Measurements from ENCODE around the gene TEK.

Gene TEK

DNA sequence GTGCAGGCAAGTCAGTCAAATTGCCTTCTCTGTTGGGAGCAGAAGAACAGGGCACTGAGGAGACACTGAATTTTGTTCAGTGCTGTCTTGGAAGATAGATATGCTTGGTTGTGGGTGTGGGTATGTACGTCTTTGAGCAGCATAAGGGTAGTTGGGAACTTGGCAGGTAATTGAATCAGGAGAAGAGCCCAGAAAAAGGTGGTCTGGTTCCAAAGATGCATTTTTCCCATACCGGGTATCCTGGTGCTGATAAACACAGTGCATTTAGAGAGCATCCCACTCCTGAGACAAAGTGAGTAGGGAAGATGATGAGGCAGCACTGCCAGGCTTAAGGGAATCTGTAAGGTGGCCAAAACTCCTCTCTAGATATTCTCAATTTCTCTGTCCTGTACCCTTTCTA lies 40.6 kb downstream of the TEK start:
- no peaks in the 10 kb centered on the region for H3K27me3 ChIP-seq (ENCODE audit: low read depth, low read length)
- H3K4me1 ChIP-seq (ENCODE audit: low read length), result no peaks in the 10 kb centered on the region
- no peaks in the 10 kb centered on the region for H3K79me2 ChIP-seq (ENCODE audit: low read length)
- H3K4me3 ChIP-seq (ENCODE audit: low read length), result no peak overlapping the region
- H4K20me1 ChIP-seq (ENCODE audit: insufficient read depth, low read length), result no peaks in the 10 kb centered on the region
- H3K4me2 ChIP-seq (ENCODE audit: low read length), result no peak overlapping the region
- H3K9ac ChIP-seq (ENCODE audit: low read length), result no peak overlapping the region
- H3K27ac ChIP-seq (ENCODE audit: low read length), result no peak overlapping the region
- H3K36me3 ChIP-seq (replicated peaks; ENCODE audit: low read depth, low read length), result no peaks in the 10 kb centered on the region
- no peaks in the 10 kb centered on the region for H3K9me3 ChIP-seq (ENCODE audit: insufficient read depth, low read length)
- TF ChIP-seq, protein P1, sequence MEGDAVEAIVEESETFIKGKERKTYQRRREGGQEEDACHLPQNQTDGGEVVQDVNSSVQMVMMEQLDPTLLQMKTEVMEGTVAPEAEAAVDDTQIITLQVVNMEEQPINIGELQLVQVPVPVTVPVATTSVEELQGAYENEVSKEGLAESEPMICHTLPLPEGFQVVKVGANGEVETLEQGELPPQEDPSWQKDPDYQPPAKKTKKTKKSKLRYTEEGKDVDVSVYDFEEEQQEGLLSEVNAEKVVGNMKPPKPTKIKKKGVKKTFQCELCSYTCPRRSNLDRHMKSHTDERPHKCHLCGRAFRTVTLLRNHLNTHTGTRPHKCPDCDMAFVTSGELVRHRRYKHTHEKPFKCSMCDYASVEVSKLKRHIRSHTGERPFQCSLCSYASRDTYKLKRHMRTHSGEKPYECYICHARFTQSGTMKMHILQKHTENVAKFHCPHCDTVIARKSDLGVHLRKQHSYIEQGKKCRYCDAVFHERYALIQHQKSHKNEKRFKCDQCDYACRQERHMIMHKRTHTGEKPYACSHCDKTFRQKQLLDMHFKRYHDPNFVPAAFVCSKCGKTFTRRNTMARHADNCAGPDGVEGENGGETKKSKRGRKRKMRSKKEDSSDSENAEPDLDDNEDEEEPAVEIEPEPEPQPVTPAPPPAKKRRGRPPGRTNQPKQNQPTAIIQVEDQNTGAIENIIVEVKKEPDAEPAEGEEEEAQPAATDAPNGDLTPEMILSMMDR (IDR thresholded peaks at IDR 0.05; ENCODE audit: low read depth, low read length), result no peak
- TF ChIP-seq EZH2phosphoT487 (IDR thresholded peaks at IDR 0.05; ENCODE audit: low read depth), result no peak
- no peak overlapping the region for H2AFZ ChIP-seq (ENCODE audit: low read depth, low read length)

DNA sequence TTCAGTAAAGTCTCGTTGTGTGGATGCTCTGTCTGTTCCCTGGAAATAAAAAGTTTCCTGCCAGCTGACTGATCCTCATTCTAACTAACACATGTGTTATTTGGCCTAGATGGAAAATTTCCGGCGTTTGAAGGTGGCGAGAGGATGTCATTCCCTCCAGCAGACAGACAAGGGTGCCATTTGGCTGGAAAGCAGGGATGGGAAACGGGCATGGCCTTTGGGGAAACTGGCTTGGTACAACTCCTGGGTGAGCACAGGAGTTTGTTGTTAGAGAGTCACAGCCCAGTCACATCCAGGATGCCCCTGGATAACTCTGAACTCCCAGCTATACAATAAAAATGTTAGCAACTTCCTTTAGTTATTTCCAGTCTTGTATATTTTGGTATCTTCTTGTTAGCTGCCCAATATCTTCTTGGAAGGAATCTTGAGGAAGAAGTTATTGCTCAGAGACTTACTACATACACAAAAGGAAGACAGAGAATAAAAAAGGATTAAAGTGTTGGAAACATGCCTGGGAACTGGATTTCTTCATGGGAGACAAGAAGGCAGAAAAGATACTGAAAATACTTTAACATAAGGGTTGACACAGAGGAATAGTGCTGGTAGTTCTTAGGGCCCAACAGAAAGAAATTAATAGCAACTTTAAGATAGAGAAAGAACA lies 41.9 kb downstream of the TEK start:
- no peaks in the 10 kb centered on the region for H3K36me3 ChIP-seq (replicated peaks; ENCODE audit: low read depth, low read length)
- H3K9me3 ChIP-seq (ENCODE audit: insufficient read depth, low read length), result no peaks in the 10 kb centered on the region
- H3K4me3 ChIP-seq (ENCODE audit: low read length), result no peak overlapping the region
- no peak overlapping the region for H3K4me2 ChIP-seq (ENCODE audit: low read length)
- TF ChIP-seq, protein P1 (IDR thresholded peaks at IDR 0.05; ENCODE audit: low read depth, low read length), result no peak
- TF ChIP-seq EZH2phosphoT487 (IDR thresholded peaks at IDR 0.05; ENCODE audit: low read depth), result no peak
- H3K4me1 ChIP-seq (ENCODE audit: low read length), result no peaks in the 10 kb centered on the region
- H3K9ac ChIP-seq (ENCODE audit: low read length), result no peak overlapping the region
- no peak overlapping the region for H2AFZ ChIP-seq (ENCODE audit: low read depth, low read length)
- no peaks in the 10 kb centered on the region for H3K79me2 ChIP-seq (ENCODE audit: low read length)
- H4K20me1 ChIP-seq (ENCODE audit: insufficient read depth, low read length), result no peaks in the 10 kb centered on the region
- H3K27ac ChIP-seq (ENCODE audit: low read length), result no peak overlapping the region
- H3K27me3 ChIP-seq (ENCODE audit: low read depth, low read length), result no peaks in the 10 kb centered on the region

DNA sequence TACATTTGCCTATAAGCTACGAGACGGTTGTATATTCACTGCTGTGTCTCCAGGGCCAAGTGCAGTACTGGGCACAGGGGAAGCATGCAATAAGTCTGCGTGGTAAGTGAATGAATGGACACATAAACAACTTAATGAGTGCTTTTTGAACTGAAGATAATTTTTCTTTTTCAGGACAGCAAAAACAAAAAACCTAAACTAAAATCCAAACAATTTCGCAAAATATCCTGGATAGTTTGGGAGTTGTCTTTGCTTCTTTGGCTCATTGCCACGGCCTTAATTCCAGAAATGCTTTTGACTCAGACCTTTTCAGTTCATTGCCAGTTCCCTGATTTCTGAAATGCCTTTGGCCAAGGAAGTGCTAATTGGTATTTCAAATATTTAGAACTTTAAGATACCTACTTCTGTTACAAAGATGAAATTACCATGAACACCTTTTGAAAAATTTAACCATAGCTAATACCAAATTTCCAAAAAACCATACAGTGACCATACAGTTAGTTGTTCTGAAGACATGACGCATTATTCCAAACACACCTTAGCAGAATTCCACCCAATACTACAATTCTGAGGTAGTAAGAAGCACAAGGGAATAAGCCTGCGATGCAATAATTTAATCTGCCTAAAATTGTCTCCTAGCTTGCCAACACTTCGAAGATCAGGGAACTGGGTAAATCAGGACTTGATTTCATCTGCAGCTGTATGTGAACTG lies 42.8 kb downstream of the TEK start:
- no peaks in the 10 kb centered on the region for H3K4me1 ChIP-seq (ENCODE audit: low read length)
- H3K9me3 ChIP-seq (ENCODE audit: insufficient read depth, low read length), result no peaks in the 10 kb centered on the region
- H3K27me3 ChIP-seq (ENCODE audit: low read depth, low read length), result no peaks in the 10 kb centered on the region
- no peaks in the 10 kb centered on the region for H3K79me2 ChIP-seq (ENCODE audit: low read length)
- H2AFZ ChIP-seq (ENCODE audit: low read depth, low read length), result no peak overlapping the region
- TF ChIP-seq, protein P1 (IDR thresholded peaks at IDR 0.05; ENCODE audit: low read depth, low read length), result no peak
- no peak for TF ChIP-seq EZH2phosphoT487 (IDR thresholded peaks at IDR 0.05; ENCODE audit: low read depth)
- H4K20me1 ChIP-seq (ENCODE audit: insufficient read depth, low read length), result no peaks in the 10 kb centered on the region
- no peak overlapping the region for H3K9ac ChIP-seq (ENCODE audit: low read length)
- H3K27ac ChIP-seq (ENCODE audit: low read length), result no peak overlapping the region
- no peaks in the 10 kb centered on the region for H3K36me3 ChIP-seq (replicated peaks; ENCODE audit: low read depth, low read length)
- H3K4me2 ChIP-seq (ENCODE audit: low read length), result no peak overlapping the region
- no peak overlapping the region for H3K4me3 ChIP-seq (ENCODE audit: low read length)

DNA sequence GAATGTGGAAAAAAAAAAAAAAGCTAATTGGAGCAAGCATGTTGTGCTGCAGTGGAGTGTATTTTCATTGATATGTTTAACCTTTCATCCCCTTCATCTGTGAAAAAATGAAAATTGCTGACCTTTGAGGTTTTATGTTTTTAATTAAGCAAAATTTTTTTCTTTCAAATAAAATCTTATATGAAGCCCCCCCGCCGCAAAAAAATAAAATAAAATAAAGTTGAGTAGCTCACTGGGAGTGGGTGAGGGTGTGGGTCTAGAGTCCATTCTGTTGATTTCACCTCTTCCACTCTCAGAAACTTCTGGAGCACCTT lies 43.3 kb downstream of the TEK start:
- Histone ChIP-seq H4K20me1 (ENCODE audit: insufficient read depth, low read length) (no peaks in the 10 kb centered on the region), H3K79me2 (ENCODE audit: low read length) (no peaks in the 10 kb centered on the region), H3K9ac (ENCODE audit: low read length) (no peak overlapping the region), H3K27ac (ENCODE audit: low read length) (no peak overlapping the region), H3K4me3 (ENCODE audit: low read length) (no peak overlapping the region), H2AFZ (ENCODE audit: low read depth, low read length) (no peak overlapping the region), H3K4me2 (ENCODE audit: low read length) (no peak overlapping the region), H3K27me3 (ENCODE audit: low read depth, low read length) (no peaks in the 10 kb centered on the region), H3K9me3 (ENCODE audit: insufficient read depth, low read length) (no peaks in the 10 kb centered on the region), H3K4me1 (ENCODE audit: low read length) (no peaks in the 10 kb centered on the region), H3K36me3 (replicated peaks; ENCODE audit: low read depth, low read length) (no peaks in the 10 kb centered on the region)
- no peak for TF ChIP-seq EZH2phosphoT487 (IDR thresholded peaks at IDR 0.05; ENCODE audit: low read depth)
- TF ChIP-seq, protein P1 (IDR thresholded peaks at IDR 0.05; ENCODE audit: low read depth, low read length), result no peak

All from OCI-LY3 (cell line).